ENCODE data around the gene PALLD.

- TF ChIP-seq CTCF (IDR thresholded peaks at IDR 0.05): no peak
- no peak for TF ChIP-seq POLR2A (IDR thresholded peaks at IDR 0.05)
- no peak for TF ChIP-seq POLR2AphosphoS5 (IDR thresholded peaks at IDR 0.05)
These were observed 73.6 kb downstream of the PALLD start for GRCh38 chr4:168570466-168570865.

Measured in gastroesophageal sphincter (tissue), 3 donors.